GM21447 (cell line): ENCODE measurements around the gene RTN4RL1.

Experiments
- ATAC-seq: cut with Tn5 transposase; IDR thresholded peaks from one replicate; pipeline ENCODE4 v1.9.1; 2021; ENCODE audit not compliant: unreplicated experiment

RTN4RL1 gene

GRCh38 chr17:1928976-1929375, 96.2 kb downstream of the RTN4RL1 start:
- ATAC-seq: no peak

- ATAC-seq: no peak
Measured at GRCh38 chr17:1920948-1921351, 104.2 kb downstream of the RTN4RL1 start.

- ATAC-seq: no peak
Measured at GRCh38 chr17:1919201-1919600, 105.9 kb downstream of the RTN4RL1 start.

GRCh38 chr17:1918346-1919162, 106.6 kb downstream of the RTN4RL1 start:
- ATAC-seq: no peak

- no peak for ATAC-seq
Measured at GRCh38 chr17:1916963-1917715, 108.0 kb downstream of the RTN4RL1 start.

- no peak for ATAC-seq
Measured at GRCh38 chr17:1916316-1916715, 108.8 kb downstream of the RTN4RL1 start.

- ATAC-seq: no peak
Measured at GRCh38 chr17:1915889-1916288, 109.2 kb downstream of the RTN4RL1 start.

- ATAC-seq: no peak
Measured at GRCh38 chr17:1914661-1915083, 110.5 kb downstream of the RTN4RL1 start.

GRCh38 chr17:1913702-1914101, 111.4 kb downstream of the RTN4RL1 start:
- no peak for ATAC-seq

GRCh38 chr17:1912146-1912545, 113.0 kb downstream of the RTN4RL1 start:
- ATAC-seq: no peak

- no peak for ATAC-seq
Measured at GRCh38 chr17:1909985-1910384, 115.1 kb downstream of the RTN4RL1 start.

- ATAC-seq: no peak
Measured at GRCh38 chr17:1908699-1909309, 116.3 kb downstream of the RTN4RL1 start.

- no peak for ATAC-seq
Measured at GRCh38 chr17:1907909-1908698, 117.0 kb downstream of the RTN4RL1 start.

- ATAC-seq: no peak
Measured at GRCh38 chr17:1907216-1907631, 117.9 kb downstream of the RTN4RL1 start.

- ATAC-seq: no peak
Measured at GRCh38 chr17:1906662-1907101, 118.5 kb downstream of the RTN4RL1 start.

GRCh38 chr17:1905190-1905913, 119.8 kb downstream of the RTN4RL1 start:
- no peak for ATAC-seq

- ATAC-seq: no peak
Measured at GRCh38 chr17:1904273-1905182, 120.6 kb downstream of the RTN4RL1 start.

- no peak for ATAC-seq
Measured at GRCh38 chr17:1899403-1900000, 125.6 kb downstream of the RTN4RL1 start.

- no peak for ATAC-seq
Measured at GRCh38 chr17:1898872-1899271, 126.3 kb downstream of the RTN4RL1 start.
